Aorta (tissue), 5 donors: Measurements from ENCODE around the gene TRPM2. TPM values are rescaled to one million over a fixed set of nuclear protein-coding genes. Genes with fewer than 3 reads are reported as not detected.

Experiments
- ATAC-seq: fragments of 200-7000 bp; cut with Tn5 transposase; one replicate; pipeline ENCODE4 v1.9.1; 2022; ENCODE audit warnings: moderate library complexity; ENCODE audit not compliant: low FRiP score
- DNase-seq, 2 donors: peaks; one replicate each; pipeline ENCODE4 v3.0.0-alpha.2; 2020
- H3K27ac ChIP-seq, 2 donors: one replicate each; pipeline ENCODE4 v1.5.1; 2013; ENCODE audit warnings: low read length in 2 of 2, mild to moderate bottlenecking in 2 of 2, moderate library complexity in 2 of 2, control low read depth in 1 of 2, inconsistent platforms in 1 of 2, low read depth in 1 of 2
- H3K27me3 ChIP-seq, 2 donors: one replicate each; pipeline ENCODE4 v1.6.1; 2013; ENCODE audit warnings: control low read depth in 1 of 2, low read length in 1 of 2, mild to moderate bottlenecking in 1 of 2, moderate library complexity in 1 of 2; ENCODE audit not compliant: insufficient read depth in 2 of 2, control insufficient read depth in 1 of 2
- H3K36me3 ChIP-seq, 2 donors: one replicate each; pipeline ENCODE4 v1.6.1; 2013; ENCODE audit warnings: control low read depth in 1 of 2, low read length in 1 of 2, mild to moderate bottlenecking in 1 of 2; ENCODE audit not compliant: insufficient read depth in 2 of 2, control insufficient read depth in 1 of 2
- H3K4me1 ChIP-seq, 2 donors: one replicate each; pipeline ENCODE4 v1.6.1; 2013; ENCODE audit warnings: low read length in 2 of 2, control low read depth in 1 of 2, mild to moderate bottlenecking in 1 of 2, moderate library complexity in 1 of 2; ENCODE audit not compliant: insufficient read depth in 2 of 2, control insufficient read depth in 1 of 2
- H3K4me3 ChIP-seq, 2 donors: one replicate each; pipeline ENCODE4 v1.5.1; 2013; ENCODE audit warnings: low read length in 2 of 2, control low read depth in 1 of 2, mild to moderate bottlenecking in 1 of 2
- H3K9me3 ChIP-seq: one replicate; pipeline ENCODE4 v1.6.1; 2013; ENCODE audit warnings: mild to moderate bottlenecking, low read length; ENCODE audit not compliant: control insufficient read depth
- WGBS, 2 donors: extraction: QIAGEN DNeasy Blood & Tissue Kit; methylation state at CpG; one replicate each; pipeline ENCODE4 v1.1.7; 2013; 5-methylcytosine and 5-hydroxymethylcytosine counted together
- intact Hi-C, 2 donors: fragments of 100-400 bp; cut with DNase I; formaldehyde crosslinking; loops; one replicate each; pipeline versions ENCODE4 v1.14.2 to v1.15.0; 2022
- polyA plus RNA-seq, 2 donors: library from polyadenylated mRNA; stranded (reverse); fragments of 200-250 nt; gene quantifications; one replicate each; pipeline ENCODE4 v1.2.3, GENCODE V29; 2013
- total RNA-seq, 2 donors: library from RNA; stranded (reverse); fragmentation: NEBNext Ultra II Directional; extraction: Animal tissue kit (Norgen Biotek cat#: 25700); gene quantifications; one replicate each; pipeline ENCODE4 v1.2.1, GENCODE V29; 2021
- donor health status: healthy with polysubstance abuse.
- donor health status: Bipolar disorder and iron deficiency.
- donor health status: DM: no; HTN: no; CAD: no.
- donor health status: DM: no; HTN: no; CAD: no.
- donor health status: DM: yes; HTN: yes; CAD: no.

The TRPM2 gene
- total and polyA plus RNA-seq, 4 donors = 2.2 to 15.8 (median 5.9) TPM

- Histone ChIP-seq H3K27me3 (no peaks in the 10 kb centered on the region), H3K4me3 (no peak overlapping the region), H3K4me1 (no peaks in the 10 kb centered on the region), H3K9me3 (no peaks in the 10 kb centered on the region), H3K27ac (no peak overlapping the region), H3K36me3 (no peaks in the 10 kb centered on the region)
- WGBS, 2 donors = 91 to 94% methylated on average over 24 to 25 of the region's 25 CpGs
- intact Hi-C loops = no loop called here
- ATAC-seq = no peak
- no peak for DNase-seq
Observed at GRCh38 chr21:44318489-44319285, 34.7 kb upstream of the TRPM2 start.

GRCh38 chr21:44319407-44320065, 33.9 kb upstream of the TRPM2 start:
- Histone ChIP-seq H3K4me1 (no peaks in the 10 kb centered on the region), H3K27me3 (no peaks in the 10 kb centered on the region), H3K36me3 (no peaks in the 10 kb centered on the region), H3K4me3 (no peak overlapping the region), H3K9me3 (no peaks in the 10 kb centered on the region), H3K27ac (no peak overlapping the region)
- DNase-seq (no peak), ATAC-seq (no peak)
- 92% methylated on average over 35 of the region's 35 CpGs for WGBS, 2 donors
- intact Hi-C loops = no loop called here

DNA sequence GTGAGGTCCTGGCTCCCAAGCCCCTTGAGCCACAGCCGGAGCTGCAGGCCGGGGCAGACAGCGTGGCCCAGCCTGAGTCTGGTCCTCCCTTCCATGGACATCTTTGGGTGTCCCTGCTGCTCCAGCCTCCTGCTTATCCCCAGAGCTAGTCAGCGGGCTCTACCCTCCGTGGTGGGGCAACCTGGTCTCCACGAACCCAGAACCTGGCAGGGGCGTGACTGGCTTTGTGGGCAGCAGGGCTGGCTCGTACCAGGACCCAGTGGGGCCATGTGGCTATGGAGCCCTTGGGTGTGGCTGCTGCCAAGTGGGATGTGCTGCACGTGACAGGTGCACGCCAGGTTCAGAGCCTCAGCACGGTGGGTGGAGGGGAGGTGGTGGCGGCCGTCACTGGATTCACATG, 32.6 kb upstream of the TRPM2 start:
- 93% methylated on average over 13 of the region's 13 CpGs for WGBS, 2 donors
- intact Hi-C loops = no loop called here

DNA sequence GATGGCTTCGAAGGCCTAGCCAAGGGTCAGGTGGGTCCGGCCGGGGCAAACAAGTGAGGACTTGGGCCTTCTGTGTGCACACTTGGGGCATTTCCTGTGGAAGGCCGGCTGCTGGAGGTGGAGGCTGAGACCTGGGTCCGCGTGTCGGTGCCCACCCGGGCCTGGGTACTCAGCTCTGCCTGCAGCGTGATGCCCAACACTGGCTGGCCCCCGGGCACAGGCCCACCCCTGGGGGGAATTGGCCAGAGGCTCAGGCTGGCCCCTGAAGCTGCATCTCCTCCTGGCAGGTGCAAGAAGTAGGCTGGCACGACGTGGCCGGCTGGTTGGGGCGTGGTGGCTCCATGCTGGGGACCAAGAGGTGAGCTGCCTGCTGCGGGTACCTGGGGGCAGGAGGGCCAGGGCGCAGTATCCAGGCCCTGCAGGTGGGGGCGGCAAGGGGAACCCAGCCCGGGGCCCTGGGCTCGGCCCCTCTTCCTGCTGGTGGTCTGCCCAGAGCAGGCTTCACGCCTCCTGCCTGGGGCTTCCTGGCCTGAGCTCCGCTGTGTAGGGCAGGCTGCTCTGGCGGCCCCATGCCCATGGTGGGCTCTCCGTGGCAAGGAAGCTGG, 31.5 kb upstream of the TRPM2 start:
- Histone ChIP-seq H3K27me3 (no peaks in the 10 kb centered on the region), H3K9me3 (no peaks in the 10 kb centered on the region), H3K27ac (no peak overlapping the region), H3K4me3 (no peak overlapping the region), H3K4me1 (no peaks in the 10 kb centered on the region), H3K36me3 (no peaks in the 10 kb centered on the region)
- WGBS, 2 donors = 92 to 93% methylated on average over 21 to 23 of the region's 23 CpGs
- intact Hi-C loops = no loop called here
- no peak for DNase-seq
- ATAC-seq = no peak

More for the DNA sequence above, 32.6 kb upstream of the TRPM2 start:
- DNase-seq (no peak), ATAC-seq (no peak)
- Histone ChIP-seq H3K27ac (no peak overlapping the region), H3K4me3 (no peak overlapping the region), H3K4me1 (no peaks in the 10 kb centered on the region), H3K36me3 (no peaks in the 10 kb centered on the region), H3K9me3 (no peaks in the 10 kb centered on the region), H3K27me3 (no peaks in the 10 kb centered on the region)

DNA sequence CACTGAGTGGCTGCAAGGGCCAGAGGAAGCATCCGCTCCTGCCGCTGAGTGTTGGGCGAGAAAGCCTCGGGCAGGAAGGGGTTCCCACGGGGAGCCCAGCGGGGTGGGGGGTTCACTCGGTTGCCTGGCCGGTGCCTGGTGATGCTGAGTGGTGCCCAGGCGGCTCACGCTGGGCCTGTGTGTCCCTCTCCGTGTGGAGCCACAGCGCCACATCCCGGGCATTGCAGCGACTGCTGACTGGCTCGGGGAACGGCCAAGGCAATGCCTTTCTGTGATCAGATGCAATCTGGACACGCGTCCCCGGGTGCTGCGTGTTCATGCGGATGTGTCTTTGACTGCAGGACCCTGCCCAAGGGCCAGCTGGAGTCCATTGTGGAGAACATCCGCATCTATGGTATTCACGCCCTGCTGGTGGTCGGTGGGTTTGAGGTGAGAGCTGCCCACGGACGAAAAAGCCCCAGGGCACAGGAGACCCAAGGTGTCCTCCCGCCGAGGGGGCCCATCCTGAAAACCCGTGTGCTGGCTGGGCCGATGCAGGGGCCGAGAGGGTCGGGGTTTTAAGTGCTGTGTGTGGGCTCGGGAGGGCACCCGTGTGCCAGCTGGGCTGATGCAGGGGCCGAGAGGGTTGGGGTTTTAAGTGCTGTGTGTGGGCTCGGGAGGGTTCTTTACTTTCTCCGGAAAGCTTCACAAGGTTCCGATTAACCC, 30.6 kb upstream of the TRPM2 start:
- DNase-seq (no peak), ATAC-seq (no peak)
- Histone ChIP-seq H3K27me3 (no peaks in the 10 kb centered on the region), H3K4me1 (no peaks in the 10 kb centered on the region), H3K4me3 (no peak overlapping the region), H3K36me3 (no peaks in the 10 kb centered on the region), H3K27ac (no peak overlapping the region), H3K9me3 (no peaks in the 10 kb centered on the region)
- 92% methylated on average over 38 of the region's 38 CpGs for WGBS, 2 donors
- intact Hi-C loops = no loop called here

GRCh38 chr21:44323591-44323990, 29.8 kb upstream of the TRPM2 start:
- Histone ChIP-seq H3K27ac (no peak overlapping the region), H3K36me3 (no peaks in the 10 kb centered on the region), H3K4me3 (no peak overlapping the region), H3K27me3 (no peaks in the 10 kb centered on the region), H3K9me3 (no peaks in the 10 kb centered on the region), H3K4me1 (no peaks in the 10 kb centered on the region)
- DNase-seq (no peak), ATAC-seq (no peak)
- WGBS, 2 donors = 81 to 87% methylated on average over 20 of the region's 20 CpGs
- intact Hi-C loops = no loop called here

DNA sequence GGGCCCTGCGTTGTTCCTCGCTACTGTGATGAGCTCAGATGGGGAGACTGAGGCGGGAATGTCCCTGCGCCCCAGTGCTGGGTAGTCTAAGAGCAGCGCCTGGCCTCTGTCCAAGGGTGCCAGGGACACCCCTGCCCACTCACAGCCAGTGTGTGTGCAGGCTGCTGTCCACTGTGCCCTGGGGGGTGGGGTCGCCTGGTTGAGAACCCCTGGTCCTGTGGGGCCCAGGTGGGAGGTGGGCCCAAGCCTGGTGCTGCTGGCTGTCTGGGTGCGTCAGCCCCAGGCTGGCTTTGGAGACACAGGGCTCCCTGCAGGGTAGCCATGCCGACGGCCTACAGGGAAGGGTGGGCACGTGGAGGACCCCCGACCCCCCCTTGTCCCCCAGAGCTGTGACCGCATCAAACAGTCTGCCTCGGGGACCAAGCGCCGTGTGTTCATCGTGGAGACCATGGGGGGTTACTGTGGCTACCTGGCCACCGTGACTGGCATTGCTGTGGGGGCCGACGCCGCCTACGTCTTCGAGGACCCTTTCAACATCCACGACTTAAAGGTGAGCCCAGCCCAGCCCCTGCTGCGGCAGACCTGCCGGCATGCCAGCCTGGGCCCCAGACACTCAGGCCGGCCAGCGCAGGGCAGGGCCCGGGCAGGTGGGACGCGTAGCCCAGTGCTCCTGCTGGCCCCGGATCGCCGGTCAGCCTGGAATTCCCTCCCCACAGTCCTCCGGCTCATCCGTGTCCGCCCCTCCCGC, 29.1 kb upstream of the TRPM2 start:
- 94 to 95% methylated on average over 36 to 37 of the region's 37 CpGs for WGBS, 2 donors
- H3K4me3 ChIP-seq = no peak overlapping the region
- intact Hi-C loops = no loop called here
- H3K4me1 ChIP-seq = no peaks in the 10 kb centered on the region
- H3K9me3 ChIP-seq = no peaks in the 10 kb centered on the region
- DNase-seq = no peak
- ATAC-seq = no peak
- no peaks in the 10 kb centered on the region for H3K27me3 ChIP-seq
- no peaks in the 10 kb centered on the region for H3K36me3 ChIP-seq
- H3K27ac ChIP-seq = no peak overlapping the region

GRCh38 chr21:44324854-44325107, 28.6 kb upstream of the TRPM2 start:
- ATAC-seq = no peak
- no peak for DNase-seq
- H3K4me3 ChIP-seq = no peak overlapping the region
- H3K27ac ChIP-seq = no peak overlapping the region
- no peaks in the 10 kb centered on the region for H3K4me1 ChIP-seq
- H3K9me3 ChIP-seq = no peaks in the 10 kb centered on the region
- intact Hi-C loops = no loop called here
- WGBS, 2 donors = 93 to 94% methylated on average over 11 of the region's 11 CpGs
- H3K36me3 ChIP-seq = no peaks in the 10 kb centered on the region
- no peaks in the 10 kb centered on the region for H3K27me3 ChIP-seq
